Keratinocyte (primary cell): Measurements from ENCODE around the gene TENM4. TPM values are rescaled to one million over a fixed set of nuclear protein-coding genes. Genes with fewer than 3 reads are reported as not detected.
"Not testable (repeated sequence)": the region's sequence is repeated elsewhere in the genome, so short reads cannot be mapped to it uniquely, and the experiment has no call there.

Experiments
- DNase-seq: peaks from one replicate; pipeline ENCODE4 v3.0.0-alpha.2; 2011; ENCODE audit warnings: low read depth, missing footprints, low spot score
- FAIRE-seq: peaks from 2 replicates; lab custom pipeline; 2011; peaks lifted over from hg19 to GRCh38; lab: Jason Lieb, UNC
- H2AFZ ChIP-seq: 2 replicates; pipeline ENCODE4 v1.6.0; 2012; ENCODE audit warnings: low read length, control low read depth, inconsistent platforms; ENCODE audit not compliant: control insufficient read depth
- H3K27ac ChIP-seq: 2 replicates; pipeline ENCODE4 v1.5.1; 2011; ENCODE audit warnings: low read length; ENCODE audit not compliant: control insufficient read depth, insufficient read depth
- H3K27me3 ChIP-seq: 3 replicates; pipeline ENCODE4 v1.6.0; 2011; ENCODE audit warnings: low read length; ENCODE audit not compliant: control insufficient read depth, insufficient read depth; ENCODE audit errors: extremely low read depth
- H3K36me3 ChIP-seq, 2 experiments: 2 replicates in 1 of 2; 3 replicates in 1 of 2; pipeline ENCODE4 v1.5.1; 2011; ENCODE audit warnings: low read length in 2 of 2, mild to moderate bottlenecking in 1 of 2; ENCODE audit not compliant: control insufficient read depth in 2 of 2, insufficient read depth in 2 of 2; ENCODE audit errors: extremely low read depth in 1 of 2
- H3K4me1 ChIP-seq: 3 replicates; pipeline ENCODE4 v1.5.1; 2011; ENCODE audit warnings: low read length; ENCODE audit not compliant: control insufficient read depth, insufficient read depth; ENCODE audit errors: extremely low read depth
- H3K4me2 ChIP-seq: 3 replicates; pipeline ENCODE4 v1.6.0; 2011; ENCODE audit warnings: low read depth, low read length; ENCODE audit not compliant: control insufficient read depth, insufficient read depth; ENCODE audit errors: extremely low read depth
- H3K4me3 ChIP-seq, 3 experiments: fragments of 200-600 bp in 1 of 3; sonication (generic) in 1 of 3; 2 replicates in 2 of 3; 3 replicates in 1 of 3; pipeline ENCODE4 v1.5.1; 2011 to 2016; ENCODE audit warnings: low read length in 3 of 3, mild to moderate bottlenecking in 3 of 3, control low read depth in 2 of 3, inconsistent platforms in 1 of 3, low read depth in 1 of 3, mixed read lengths in 1 of 3, mixed run types in 1 of 3, moderate library complexity in 1 of 3; ENCODE audit not compliant: control insufficient read depth in 2 of 3, insufficient read depth in 2 of 3; ENCODE audit errors: extremely low read depth in 1 of 3
- H3K79me2 ChIP-seq: 2 replicates; pipeline ENCODE4 v1.6.0; 2012; ENCODE audit warnings: low read length; ENCODE audit not compliant: control insufficient read depth, insufficient read depth
- H3K9ac ChIP-seq: 3 replicates; pipeline ENCODE4 v1.6.0; 2011; ENCODE audit warnings: low read length; ENCODE audit not compliant: control insufficient read depth, insufficient read depth; ENCODE audit errors: extremely low read depth
- H3K9me1 ChIP-seq: 3 replicates; pipeline ENCODE4 v1.6.0; 2011; ENCODE audit warnings: low read length; ENCODE audit not compliant: control insufficient read depth, insufficient read depth; ENCODE audit errors: extremely low read depth
- H3K9me3 ChIP-seq: 2 replicates; pipeline ENCODE4 v1.5.1; 2012; ENCODE audit warnings: low read depth, low read length; ENCODE audit not compliant: control insufficient read depth
- H4K20me1 ChIP-seq: 3 replicates; pipeline ENCODE4 v1.6.0; 2011; ENCODE audit warnings: low read length; ENCODE audit not compliant: control insufficient read depth, insufficient read depth; ENCODE audit errors: extremely low read depth
- EZH2 ChIP-seq: IDR thresholded peaks from one replicate; pipeline ENCODE4 v1.6.1; 2012; ENCODE audit warnings: inconsistent platforms, mild to moderate bottlenecking, low read length, moderate library complexity
- dilution Hi-C: fragments of 300-500 bp; cut with MboI; formaldehyde crosslinking; loops from one replicate; pipeline ENCODE4 v1.7.0; 2020; ENCODE audit warnings: low sequenced_read_pairs; ENCODE audit not compliant: extremely low pct_ligation_motif_present
- polyA plus RNA-seq, 5 experiments: library from polyadenylated mRNA; depleted of rRNA in 3 of 5; stranded (reverse) in 3 of 5; stranded (forward) in 1 of 5; unstranded in 1 of 5; fragments of >200 nt; gene quantifications; 1 replicate in 1 of 5; 2 replicates in 3 of 5; 3 replicates in 1 of 5; pipeline versions ENCODE4 v1.2.1 to v1.2.3, GENCODE V29; 2011 to 2012; ENCODE audit warnings: missing spikeins in 2 of 5, low read depth in 1 of 5, low replicate concordance in 1 of 5
- TF ChIP-seq, protein P1 (sequence below), 3 experiments: IDR thresholded peaks in 1 of 3; conservative IDR thresholded peaks in 1 of 3; optimal IDR thresholded peaks in 1 of 3; 2 replicates in 2 of 3; 3 replicates in 1 of 3; pipeline versions ENCODE3 to v1.5.1; 2011; ENCODE audit warnings: low read length in 3 of 3, mild to moderate bottlenecking in 3 of 3, moderate library complexity in 2 of 3, control low read depth in 1 of 3, inconsistent platforms in 1 of 3; ENCODE audit not compliant: insufficient read depth in 2 of 3; ENCODE audit errors: extremely low read depth in 1 of 3

Gene TENM4
- polyA plus RNA-seq, 1 donor (not counting 4 experiments of a cell fraction or from before 2014, with no cell fraction given), result 3.5 TPM

DNA sequence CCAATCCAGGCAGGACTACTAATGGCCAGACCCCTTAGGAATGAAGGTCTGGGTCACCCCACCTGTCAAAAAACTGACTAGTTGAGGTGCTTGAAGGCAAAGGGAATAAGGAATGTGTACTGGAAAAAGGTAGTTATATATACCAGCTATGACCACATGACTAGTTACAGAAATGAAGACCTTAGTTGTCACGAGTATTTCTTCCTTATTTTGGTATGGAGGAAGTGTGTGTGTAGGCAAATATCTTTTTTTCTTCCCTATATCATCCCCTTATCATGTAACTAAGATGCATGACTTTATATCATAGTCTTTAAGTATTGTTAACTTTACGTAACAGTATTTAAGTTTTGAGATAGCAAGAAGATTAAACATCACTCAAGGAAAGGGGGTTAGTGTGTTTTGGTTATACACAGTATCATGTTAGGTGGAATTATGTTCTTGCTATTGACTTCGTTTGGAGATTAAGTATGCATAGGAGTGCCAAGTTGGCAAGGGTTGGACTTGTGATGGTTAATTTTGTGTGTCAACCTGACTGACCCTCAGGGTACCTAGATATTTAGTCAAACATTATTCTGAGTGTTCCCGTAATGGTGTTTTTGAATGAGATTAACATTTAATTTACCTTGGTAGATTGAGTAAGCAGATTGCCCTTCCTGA lies 828.0 kb downstream of the TENM4 start:
- TF ChIP-seq, protein P1, sequence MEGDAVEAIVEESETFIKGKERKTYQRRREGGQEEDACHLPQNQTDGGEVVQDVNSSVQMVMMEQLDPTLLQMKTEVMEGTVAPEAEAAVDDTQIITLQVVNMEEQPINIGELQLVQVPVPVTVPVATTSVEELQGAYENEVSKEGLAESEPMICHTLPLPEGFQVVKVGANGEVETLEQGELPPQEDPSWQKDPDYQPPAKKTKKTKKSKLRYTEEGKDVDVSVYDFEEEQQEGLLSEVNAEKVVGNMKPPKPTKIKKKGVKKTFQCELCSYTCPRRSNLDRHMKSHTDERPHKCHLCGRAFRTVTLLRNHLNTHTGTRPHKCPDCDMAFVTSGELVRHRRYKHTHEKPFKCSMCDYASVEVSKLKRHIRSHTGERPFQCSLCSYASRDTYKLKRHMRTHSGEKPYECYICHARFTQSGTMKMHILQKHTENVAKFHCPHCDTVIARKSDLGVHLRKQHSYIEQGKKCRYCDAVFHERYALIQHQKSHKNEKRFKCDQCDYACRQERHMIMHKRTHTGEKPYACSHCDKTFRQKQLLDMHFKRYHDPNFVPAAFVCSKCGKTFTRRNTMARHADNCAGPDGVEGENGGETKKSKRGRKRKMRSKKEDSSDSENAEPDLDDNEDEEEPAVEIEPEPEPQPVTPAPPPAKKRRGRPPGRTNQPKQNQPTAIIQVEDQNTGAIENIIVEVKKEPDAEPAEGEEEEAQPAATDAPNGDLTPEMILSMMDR (optimal IDR thresholded peaks at IDR 0.05 in 1 of 3, IDR thresholded peaks at IDR 0.05 in 1 of 3, conservative IDR thresholded peaks at IDR 0.05 in 1 of 3; ENCODE audit: extremely low read depth in 1 of 3, insufficient read depth in 2 of 3, low read length in 3 of 3), result no peak
- TF ChIP-seq EZH2, result no peak

DNA sequence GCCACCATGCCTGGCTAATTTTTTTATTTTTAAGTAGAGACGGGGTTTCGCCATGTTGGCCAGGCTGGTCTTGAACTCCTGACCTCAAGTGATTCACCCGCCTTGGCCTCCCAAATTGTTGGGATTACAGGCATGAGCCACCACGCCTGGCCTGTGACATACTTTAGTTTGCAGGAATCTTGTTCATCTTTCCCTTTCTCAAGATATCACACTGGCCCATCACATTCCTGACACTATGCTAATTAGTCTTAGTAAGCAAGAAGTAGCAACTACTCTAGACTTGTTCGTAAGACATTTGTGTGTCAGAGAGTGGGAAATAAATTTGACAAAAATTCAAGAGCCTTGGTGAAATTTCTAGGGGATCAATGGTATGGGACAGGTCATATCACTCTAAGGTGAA lies 831.5 kb downstream of the TENM4 start:
- H3K9me3 ChIP-seq, H3K9ac ChIP-seq, dilution Hi-C loops, H3K27me3 ChIP-seq, DNase-seq, H3K36me3 ChIP-seq, H3K79me2 ChIP-seq, H2AFZ ChIP-seq, H3K9me1 ChIP-seq, H3K4me2 ChIP-seq, FAIRE-seq, H3K4me3 ChIP-seq, H3K27ac ChIP-seq, H4K20me1 ChIP-seq: not testable (repeated sequence)
- H3K4me1 ChIP-seq, result peaks cover 14% of the 10 kb centered on the region

More for the DNA sequence above, 828.0 kb downstream of the TENM4 start:
- Histone ChIP-seq H3K9me3 (no peaks in the 10 kb centered on the region), H3K4me1 (no peaks in the 10 kb centered on the region), H3K4me2 (no peak overlapping the region), H3K9ac (no peak overlapping the region), H3K36me3 (no peaks in the 10 kb centered on the region), H4K20me1 (no peaks in the 10 kb centered on the region), H2AFZ (no peak overlapping the region), H3K27me3 (no peaks in the 10 kb centered on the region), H3K9me1 (no peaks in the 10 kb centered on the region), H3K27ac (no peak overlapping the region), H3K79me2 (no peaks in the 10 kb centered on the region), H3K4me3 (no peak overlapping the region)
- FAIRE-seq (no peak), DNase-seq (no peak)
- dilution Hi-C loops, result no loop called here

DNA sequence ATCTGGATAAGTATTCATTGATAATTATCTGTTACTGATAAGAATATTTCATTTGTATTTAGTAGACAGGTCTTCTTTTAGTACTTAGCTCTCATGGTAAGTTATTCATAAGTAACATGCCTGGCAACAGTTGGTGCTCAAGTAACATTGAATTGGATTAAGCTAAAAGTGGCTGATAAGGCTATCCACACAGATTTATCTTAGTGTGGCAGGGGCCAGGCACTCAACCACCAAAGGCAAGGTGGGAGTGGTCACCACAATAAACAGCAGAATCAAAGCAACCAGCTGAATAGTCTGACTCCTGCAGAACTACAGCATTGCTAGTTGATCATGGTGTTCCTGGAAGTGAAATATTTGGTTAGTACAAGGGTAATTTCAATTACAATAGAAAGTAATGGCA lies 833.1 kb downstream of the TENM4 start:
- H3K4me3 ChIP-seq, result no peak overlapping the region
- no peaks in the 10 kb centered on the region for H3K36me3 ChIP-seq
- FAIRE-seq, result no peak
- TF ChIP-seq, protein P1 (optimal IDR thresholded peaks at IDR 0.05 in 1 of 3, IDR thresholded peaks at IDR 0.05 in 1 of 3, conservative IDR thresholded peaks at IDR 0.05 in 1 of 3; ENCODE audit: extremely low read depth in 1 of 3, insufficient read depth in 2 of 3, low read length in 3 of 3), result no peak
- no peak for TF ChIP-seq EZH2
- H3K79me2 ChIP-seq, result no peaks in the 10 kb centered on the region
- H3K9me3 ChIP-seq, result no peaks in the 10 kb centered on the region
- H3K4me2 ChIP-seq, result no peak overlapping the region
- H2AFZ ChIP-seq, result no peak overlapping the region
- H3K27ac ChIP-seq, result no peak overlapping the region
- no peaks in the 10 kb centered on the region for H3K27me3 ChIP-seq
- no peaks in the 10 kb centered on the region for H4K20me1 ChIP-seq
- peaks cover 14% of the 10 kb centered on the region for H3K4me1 ChIP-seq
- dilution Hi-C loops, result no loop called here
- no peaks in the 10 kb centered on the region for H3K9me1 ChIP-seq
- no peak for DNase-seq
- H3K9ac ChIP-seq, result no peak overlapping the region
